Measurements from ENCODE around the gene AGBL1. TPM values are rescaled to one million over a fixed set of nuclear protein-coding genes. Genes with fewer than 3 reads are reported as not detected.

The AGBL1 gene
- not detected for polyA plus RNA-seq (2012; ENCODE audit: insufficient read depth, insufficient read length)

DNA sequence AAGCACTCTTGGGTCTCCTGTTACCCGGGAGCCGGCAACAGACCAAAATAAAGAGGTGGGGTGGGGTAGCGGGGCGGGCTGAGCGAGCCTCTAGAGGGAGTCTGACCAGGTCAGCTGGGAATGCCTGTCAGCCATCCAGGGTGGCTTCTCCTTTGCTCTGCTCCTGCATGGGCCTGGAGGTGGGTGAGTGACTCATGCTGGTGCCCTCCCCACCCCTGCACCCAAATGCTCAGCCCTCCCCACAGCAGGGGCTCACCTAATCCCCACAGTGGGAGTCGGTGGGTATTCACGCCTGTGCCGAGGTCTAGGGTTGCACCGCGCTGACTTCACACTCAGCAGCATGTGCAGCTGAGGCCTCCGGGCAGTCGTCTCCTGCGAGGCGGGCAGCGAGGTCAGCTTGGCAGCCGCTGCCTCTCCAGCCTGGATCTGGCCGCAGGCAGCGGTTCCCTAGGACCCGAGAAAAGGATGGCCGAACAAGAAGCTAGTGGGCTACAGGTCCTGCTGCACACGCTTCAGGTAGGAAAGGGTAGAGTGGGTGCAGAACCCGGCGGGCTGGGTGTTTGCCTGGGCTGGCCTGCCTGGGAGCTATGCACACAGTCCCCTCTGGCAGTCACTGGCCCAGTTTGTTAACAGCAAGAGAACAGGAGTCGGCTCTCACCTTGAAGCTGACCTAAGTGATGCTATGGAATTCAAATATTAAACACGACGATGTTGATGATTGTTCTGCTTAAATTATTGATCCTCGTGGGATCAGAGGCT is at the start of gene AGBL1:
Gene AGBL1 (plus strand): TSS at position 364 of the 759 bp plus-strand sequence.
- no peak for DNase-seq (ENCODE audit: low read depth, low spot score)
- H3K4me3 ChIP-seq (ENCODE audit: low read length) = no peak within 1 kb of the TSS

DNA sequence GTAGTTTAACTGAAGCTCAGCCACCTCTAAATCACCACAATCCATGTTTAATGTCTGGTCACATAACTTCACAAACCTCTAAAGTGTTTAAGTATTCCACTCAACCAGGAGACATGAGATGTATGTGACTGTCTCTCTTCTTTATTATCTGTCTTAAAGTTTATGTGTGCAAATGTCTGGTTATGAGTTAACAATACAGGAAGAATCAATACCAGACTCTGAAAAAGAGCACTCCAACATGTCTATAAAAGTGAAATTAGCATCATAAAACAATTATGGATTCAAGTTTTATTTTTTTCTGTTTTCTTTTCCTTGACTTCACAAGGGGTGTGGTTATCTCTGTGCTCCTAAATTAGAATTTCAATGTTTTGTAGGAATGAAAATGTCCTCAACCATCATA is 44.8 kb upstream of the AGBL1 start:
- H3K4me3 ChIP-seq (ENCODE audit: low read length) = no peak overlapping the region
- no peak for DNase-seq (ENCODE audit: low read depth, low spot score)

DNA sequence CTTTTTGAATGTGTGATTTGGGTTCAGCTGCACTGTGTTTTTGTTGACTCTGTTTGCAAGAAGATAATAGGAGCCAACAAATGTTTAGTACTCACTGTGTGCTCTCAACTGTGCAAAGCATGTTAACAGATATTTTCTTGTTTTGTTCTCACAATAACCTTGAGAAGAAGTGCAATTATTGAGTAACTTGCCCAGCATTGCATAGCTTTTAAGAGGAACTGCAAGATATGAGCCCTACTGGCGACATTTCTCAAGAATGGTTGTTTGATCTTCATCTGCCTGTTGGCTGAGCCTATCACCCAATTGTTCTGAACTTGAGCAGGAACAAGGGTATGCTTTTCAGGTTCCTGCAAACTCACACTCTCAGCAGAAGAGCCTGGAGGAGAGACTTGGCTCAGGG is 43.4 kb upstream of the AGBL1 start:
- H3K4me3 ChIP-seq (ENCODE audit: low read length) = no peak overlapping the region
- peak; percentile 31 for DNase-seq (ENCODE audit: low read depth, low spot score)

DNA sequence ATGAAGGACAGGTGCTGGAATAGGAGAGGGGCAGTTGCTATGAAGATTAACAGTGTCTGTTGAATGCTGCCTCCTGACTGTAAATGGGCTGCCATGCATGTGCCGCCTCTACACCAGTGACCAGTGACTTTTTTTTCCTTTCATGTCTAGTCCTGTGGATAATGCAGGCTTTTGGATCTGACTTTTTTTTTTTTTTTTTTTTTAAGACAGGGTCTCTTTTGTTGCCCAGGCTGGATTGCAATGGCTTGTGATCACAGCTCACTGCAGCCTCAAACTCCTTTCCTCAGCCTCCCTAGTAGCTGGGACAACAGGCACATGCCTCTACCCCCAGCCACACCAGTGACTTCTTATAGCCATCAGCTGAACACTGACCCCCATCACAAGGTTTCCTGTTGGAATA is 41.2 kb upstream of the AGBL1 start:
- no peak for DNase-seq (ENCODE audit: low read depth, low spot score)
- no peak overlapping the region for H3K4me3 ChIP-seq (ENCODE audit: low read length)

DNA sequence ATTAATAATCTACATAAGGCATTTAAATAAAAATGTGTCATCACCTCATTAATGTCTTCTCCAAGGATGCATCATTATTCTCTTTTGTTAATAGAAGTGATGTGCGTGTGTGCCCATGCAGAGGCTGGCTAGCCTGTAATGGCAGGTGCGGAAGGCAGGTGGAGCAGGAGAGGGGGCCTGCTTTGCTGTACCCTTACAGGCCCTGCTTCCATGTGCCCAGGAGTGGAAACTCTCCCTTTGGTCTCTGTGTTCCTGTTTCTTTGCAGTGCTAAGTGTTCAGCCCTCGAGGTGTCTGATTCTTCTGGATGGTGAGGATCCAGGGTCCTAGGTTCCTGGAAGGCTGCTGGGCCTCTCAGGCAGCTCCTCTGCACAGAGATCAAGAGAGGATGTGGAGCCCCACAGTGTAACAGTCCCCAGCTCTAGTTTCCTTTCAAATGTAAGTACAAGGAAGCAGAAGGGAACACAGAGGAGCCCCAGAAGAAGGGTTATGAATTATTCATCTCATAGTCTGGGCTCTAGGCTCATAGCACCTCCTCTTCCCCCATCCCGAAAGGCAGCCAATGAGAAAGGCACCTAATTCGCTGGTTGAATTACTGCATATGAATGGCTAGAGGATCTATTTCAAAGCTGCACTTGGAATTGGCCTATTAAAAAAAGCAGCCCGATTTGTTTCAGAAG is 39.2 kb upstream of the AGBL1 start:
- DNase-seq (ENCODE audit: low read depth, low spot score) = peak; percentile 75
- H3K4me3 ChIP-seq (ENCODE audit: low read length) = no peak overlapping the region

DNA sequence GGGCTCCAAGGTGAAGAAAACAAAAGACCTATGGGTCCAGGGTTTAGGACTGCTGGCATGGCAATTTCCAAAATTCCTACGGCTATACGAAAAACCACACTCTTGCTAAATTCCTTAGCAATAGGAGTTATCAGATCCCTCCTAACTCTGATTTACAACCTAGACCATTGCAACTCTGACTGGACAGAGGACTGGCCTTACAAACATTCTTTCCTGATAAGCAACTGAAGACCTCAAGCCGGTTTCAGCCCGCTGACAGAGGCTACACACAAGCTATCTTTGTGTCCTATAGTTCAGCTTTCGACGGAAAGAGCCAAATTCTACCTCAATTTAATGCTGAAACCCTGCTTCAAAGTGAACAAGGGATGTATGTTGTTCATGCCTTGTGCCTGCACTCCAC is 38.3 kb upstream of the AGBL1 start:
- H3K4me3 ChIP-seq (ENCODE audit: low read length) = no peak overlapping the region
- DNase-seq (ENCODE audit: low read depth, low spot score) = no peak

DNA sequence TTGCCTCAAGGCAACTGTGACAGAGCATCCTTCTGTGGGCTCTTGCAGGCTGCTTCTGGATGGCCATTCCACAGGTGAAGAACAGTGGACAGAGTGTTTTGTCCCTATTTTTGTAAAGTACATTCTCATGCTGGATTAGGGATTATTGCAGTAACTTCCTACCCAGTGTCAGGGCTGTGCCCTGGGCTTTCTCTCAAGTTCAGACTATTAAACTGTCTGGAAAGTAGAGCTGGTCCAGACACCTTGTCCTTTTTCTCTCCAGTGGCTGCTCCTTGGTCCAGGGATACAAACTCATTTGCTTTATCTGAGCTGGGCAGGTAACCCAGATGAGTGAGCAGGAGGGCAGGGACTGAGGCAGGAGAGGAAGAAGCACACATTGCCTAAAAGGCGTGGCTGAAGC is 37.4 kb upstream of the AGBL1 start:
- H3K4me3 ChIP-seq (ENCODE audit: low read length) = no peak overlapping the region
- no peak for DNase-seq (ENCODE audit: low read depth, low spot score)

DNA sequence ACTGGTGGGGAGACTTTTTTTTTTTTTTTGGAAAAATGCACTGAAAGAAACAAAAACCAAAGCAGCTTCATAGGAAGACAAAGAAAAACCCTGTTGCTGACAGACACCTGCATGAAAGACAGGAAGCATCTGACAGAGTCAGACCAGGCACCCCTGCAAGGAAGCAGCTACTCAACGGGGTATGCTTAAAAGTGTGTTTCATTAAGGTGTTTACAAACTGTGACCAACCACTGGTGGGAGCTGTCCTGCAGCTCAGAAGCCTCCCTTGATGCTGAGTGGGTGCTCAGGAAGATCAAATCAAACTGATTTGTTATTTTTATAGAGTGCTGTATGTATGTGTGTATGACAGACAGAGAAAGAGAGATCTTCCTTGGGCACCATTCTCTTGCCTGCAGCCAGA is 34.7 kb upstream of the AGBL1 start:
- DNase-seq (ENCODE audit: low read depth, low spot score) = peak; percentile 94
- H3K4me3 ChIP-seq (ENCODE audit: low read length) = no peak overlapping the region; the same call in 1 of the 2 replicates

DNA sequence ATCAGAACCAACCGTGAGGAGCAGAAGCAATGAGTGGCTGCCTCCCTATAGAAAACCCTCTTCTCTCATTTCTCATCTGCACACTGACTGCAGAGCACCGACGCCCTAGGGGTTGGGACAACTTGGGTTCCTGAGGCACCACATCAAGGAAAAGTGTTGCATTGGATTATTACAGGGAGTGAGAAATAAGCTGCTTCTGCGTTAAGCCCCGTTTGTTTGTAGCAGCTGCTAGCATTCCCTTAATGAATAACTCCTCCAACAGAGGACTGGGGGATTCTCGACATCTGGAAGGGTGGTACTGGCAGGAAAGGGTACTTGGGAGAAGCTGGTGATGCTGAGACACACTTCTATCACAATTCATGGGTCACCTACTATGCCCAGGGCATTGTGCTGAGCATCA is 25.3 kb upstream of the AGBL1 start:
- no peak overlapping the region for H3K4me3 ChIP-seq (ENCODE audit: low read length)
- no peak for DNase-seq (ENCODE audit: low read depth, low spot score)

DNA sequence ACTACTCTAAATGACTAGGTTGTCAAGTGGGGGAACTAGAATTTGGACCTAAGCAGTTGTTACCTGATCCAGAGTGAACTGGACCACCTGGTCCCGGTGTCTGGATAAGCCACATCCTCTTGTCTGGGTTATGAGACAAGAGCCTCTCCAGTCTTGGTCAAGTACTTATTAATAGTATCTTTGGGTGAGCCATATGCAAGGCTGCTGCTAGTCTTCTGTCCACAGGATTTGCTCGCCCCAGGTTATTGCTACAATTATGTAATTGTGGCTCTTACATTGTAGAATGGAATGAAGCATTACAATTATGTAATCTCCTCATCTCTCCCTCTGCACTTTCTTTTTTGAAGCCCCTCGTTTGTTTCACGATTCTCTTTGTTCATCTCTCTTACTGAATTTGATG is 24.0 kb upstream of the AGBL1 start:
- H3K4me3 ChIP-seq (ENCODE audit: low read length) = no peak overlapping the region
- no peak for DNase-seq (ENCODE audit: low read depth, low spot score)

DNA sequence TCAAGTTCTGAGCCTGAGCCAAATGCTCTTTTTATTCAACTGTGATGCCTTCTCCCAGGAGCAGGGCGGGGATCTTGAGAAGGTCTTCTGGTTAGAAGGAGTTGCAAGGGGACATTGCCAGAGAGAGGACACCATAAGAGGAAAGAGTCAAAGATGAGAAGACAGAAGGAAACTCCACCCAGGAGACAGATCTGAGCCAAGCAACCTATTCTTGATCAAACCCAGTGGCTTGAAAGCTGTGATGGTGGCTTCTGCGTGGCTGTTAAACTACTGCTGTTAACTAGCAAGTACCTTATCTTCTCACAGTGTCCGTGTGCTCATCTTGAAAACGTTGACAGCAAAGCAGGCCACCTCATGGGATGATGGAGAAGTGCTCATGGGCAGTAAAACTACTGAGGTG is 19.8 kb upstream of the AGBL1 start:
- no peak for DNase-seq (ENCODE audit: low read depth, low spot score)
- H3K4me3 ChIP-seq (ENCODE audit: low read length) = no peak overlapping the region

DNA sequence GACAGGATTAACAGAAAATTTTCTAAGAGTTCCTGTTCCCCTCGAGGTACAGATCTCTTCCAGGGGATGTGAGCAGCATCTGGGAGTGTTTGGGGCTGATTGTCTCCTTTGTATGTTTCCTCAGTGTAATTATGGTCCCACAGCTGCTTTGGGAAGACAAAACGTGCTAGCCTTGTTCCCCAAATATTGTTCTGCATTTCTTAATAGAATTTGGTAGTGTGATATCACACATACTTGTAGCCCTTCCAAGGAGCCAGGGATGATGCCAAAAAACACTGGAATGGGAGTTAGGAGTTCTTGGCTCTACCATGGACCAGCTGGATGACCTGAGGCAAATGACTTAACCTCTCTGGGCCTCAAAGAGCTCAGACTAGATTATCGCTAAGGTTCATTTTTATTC is 19.0 kb upstream of the AGBL1 start:
- H3K4me3 ChIP-seq (ENCODE audit: low read length) = no peak overlapping the region

DNA sequence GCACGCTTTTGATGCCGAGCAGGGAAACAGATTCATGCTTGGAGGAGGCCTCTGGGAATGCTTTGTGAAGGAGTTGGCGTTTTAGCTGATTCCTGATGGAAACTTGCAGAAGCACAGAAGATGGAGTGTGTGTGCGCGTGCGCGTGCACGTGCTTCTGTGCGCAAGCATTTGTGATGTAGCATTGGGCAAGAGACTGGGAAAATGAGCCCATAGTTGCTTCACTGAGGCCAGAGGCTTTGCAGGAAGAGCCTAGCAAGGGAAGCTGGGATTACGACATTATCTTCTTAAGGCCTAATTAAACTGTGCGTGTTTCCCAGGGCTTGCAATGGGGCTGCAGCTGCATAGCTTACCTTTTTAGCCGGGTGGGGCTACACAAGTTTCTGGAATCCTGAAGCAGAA is 18.1 kb upstream of the AGBL1 start:
- DNase-seq (ENCODE audit: low read depth, low spot score) = no peak
- no peak overlapping the region for H3K4me3 ChIP-seq (ENCODE audit: low read length)

More for the DNA sequence above, 19.0 kb upstream of the AGBL1 start:
- DNase-seq (ENCODE audit: low read depth, low spot score) = no peak

DNA sequence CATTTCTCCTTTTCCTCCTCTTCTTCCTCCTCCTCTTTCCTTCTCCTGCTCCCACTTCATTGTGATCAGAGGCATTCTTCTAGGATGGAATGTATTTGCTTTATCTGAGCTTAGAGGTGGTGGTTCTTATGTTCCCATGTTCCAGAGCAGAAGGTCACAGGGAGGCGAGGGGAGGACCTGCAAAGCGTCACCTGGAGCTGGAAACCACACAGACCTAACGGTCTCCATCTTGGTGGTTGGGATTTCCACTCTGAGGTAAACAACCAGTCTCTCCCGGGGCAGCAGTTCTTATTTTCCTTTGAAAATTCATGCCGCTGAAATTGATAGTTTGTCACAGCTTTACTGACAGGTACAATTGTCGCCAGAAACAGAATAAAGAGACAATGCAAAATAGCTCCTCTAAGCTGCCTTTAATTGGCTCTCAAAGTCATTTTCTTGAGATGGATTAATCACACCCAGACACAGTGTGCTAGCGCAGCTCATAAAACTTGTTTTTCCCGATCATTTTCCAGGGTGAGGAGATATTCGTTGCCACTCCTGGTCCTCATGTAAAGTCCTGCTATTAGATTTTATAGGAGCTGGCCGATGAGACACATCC is 16.9 kb upstream of the AGBL1 start:
- peak overlapping the region; percentile 20 for H3K4me3 ChIP-seq (ENCODE audit: low read length)
- peak; percentile 92 for DNase-seq (ENCODE audit: low read depth, low spot score)

DNA sequence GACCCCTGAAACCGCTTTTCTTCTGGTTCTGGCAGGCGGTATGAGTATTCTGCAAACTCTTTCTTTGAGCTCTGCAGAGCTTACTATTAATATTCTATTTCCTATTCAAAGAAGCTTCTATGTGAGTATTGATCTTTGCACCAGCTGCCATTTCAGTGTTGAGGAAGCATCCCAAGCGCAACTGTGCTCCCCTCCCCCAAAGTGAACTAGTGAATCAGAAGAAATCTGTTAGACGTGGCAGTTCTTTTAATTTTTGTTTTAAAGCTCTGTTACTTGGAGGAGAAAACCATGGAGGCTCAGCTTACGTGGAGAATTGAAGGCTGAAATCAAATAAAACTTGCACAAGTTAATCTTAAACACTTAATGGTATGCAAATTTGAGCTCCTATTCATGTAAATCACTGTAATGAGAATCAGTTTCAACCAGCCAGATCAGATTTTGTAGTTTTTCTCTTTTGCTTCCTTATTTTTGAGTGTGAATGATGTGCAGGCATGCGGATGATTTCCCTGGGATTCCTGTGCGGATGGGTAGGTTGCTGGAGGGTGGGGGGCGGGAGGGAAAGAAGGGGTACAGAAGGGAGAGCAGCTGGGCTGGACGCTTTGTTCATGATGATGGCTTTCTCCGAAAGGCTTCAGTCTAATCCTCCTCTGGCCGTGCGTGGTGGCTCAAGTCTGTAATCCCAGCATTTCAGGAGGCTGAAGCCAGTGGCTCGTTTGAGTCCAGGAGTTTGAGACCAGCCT is 16.1 kb upstream of the AGBL1 start:
- DNase-seq (ENCODE audit: low read depth, low spot score) = no peak
- peak overlapping the region; percentile 20; the same call in 1 of the 2 replicates for H3K4me3 ChIP-seq (ENCODE audit: low read length)

DNA sequence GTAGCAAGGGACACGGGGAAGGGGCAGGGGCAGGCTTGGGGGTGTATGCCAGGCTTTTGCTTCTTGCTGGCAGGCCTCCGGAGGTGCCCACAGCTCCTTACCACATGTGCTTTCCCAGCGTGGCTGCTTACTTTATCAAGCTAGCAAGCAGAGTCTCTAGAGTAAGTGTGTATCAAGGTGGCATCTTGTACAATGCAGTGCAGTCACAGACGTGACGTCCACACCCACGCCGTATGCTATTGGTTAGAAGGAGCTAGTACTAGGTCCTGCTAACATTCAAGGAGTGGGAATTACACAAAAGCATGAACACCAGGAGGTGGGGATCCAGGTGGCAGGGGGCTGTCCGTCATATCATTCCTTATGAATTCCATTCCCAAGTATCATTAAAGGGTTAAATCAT is 15.3 kb upstream of the AGBL1 start:
- no peak overlapping the region for H3K4me3 ChIP-seq (ENCODE audit: low read length)
- no peak for DNase-seq (ENCODE audit: low read depth, low spot score)

DNA sequence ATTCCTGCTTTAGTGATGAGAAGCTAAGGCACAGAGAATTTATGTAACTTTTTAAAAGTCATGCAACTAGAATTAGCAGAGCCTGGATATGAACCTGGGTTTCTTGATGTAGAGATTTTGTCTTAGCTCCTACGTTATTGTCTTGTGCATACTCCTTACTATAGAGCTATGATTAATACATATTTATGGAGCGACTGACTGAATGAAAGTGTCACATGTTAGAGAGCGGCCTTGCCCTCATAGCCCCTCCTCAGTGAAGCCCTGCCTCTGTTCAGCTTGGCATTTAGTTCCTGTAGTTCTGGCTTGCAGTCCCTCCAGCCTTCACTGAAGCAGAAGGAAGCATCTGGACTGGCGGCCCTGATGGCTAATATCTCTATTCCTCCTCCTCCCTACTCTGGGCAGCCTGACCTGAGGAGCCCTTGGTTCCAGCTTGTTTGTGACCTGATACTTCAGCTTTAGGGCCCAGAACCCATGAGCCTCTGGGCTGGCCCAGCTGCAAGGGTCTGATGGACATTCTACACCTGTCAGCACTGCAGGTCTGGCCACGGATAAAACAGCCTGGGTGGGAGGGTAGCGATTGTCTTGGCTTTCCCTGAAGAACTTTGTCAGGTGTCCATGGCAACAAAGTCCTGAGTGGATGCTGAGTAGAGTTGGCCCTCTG is 13.4 kb upstream of the AGBL1 start:
- H3K4me3 ChIP-seq (ENCODE audit: low read length) = no peak overlapping the region
- no peak for DNase-seq (ENCODE audit: low read depth, low spot score)

DNA sequence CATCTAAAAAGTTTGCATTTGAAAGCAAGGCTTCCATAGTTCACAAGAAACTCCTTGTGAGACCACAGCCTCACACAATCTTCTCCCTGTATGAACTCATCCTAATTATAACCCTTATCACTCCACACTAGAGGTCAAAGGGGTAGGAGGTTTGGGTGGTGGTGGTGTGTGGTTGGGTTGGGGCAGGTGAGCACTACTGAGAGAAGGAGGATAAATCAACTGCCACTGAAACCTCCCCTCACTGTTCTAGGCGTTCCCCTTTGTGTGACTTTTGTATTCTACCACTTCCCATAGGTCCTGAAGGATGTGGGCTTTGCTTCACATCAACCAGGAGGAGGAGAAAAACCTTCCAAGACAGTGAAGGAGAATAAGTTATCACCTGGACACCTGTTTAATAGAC is 6.4 kb upstream of the AGBL1 start:
- DNase-seq (ENCODE audit: low read depth, low spot score) = peak; percentile 68
- no peak overlapping the region for H3K4me3 ChIP-seq (ENCODE audit: low read length)

DNA sequence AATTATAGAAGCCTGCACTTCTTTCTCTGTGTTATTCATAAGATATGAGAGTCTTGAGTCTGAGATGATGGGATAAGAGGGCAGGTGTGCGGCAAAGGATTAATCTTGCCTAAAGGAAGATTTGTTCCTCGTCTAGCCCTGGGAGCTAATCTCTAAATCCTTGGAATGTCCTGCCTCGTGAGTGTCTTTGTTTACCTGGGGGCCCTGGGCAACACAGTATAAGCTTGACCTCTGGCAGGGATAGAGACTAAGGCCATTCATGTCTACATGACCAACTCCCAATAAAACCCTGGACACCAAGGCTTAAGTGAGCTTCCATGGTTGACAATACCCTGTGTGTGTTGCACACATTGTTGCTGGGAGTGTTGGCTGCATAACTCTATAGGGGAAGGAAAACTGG is 3.2 kb upstream of the AGBL1 start:
- H3K4me3 ChIP-seq (ENCODE audit: low read length) = no peak overlapping the region
- DNase-seq (ENCODE audit: low read depth, low spot score) = no peak

Data from Jurkat, Clone E6-1 (cell line).